Fibroblast of skin of right quadriceps (primary cell): ENCODE results near the gene SMAD6.

Source experiments
- DNase-seq: peaks from one replicate; pipeline ENCODE4 v3.0.0-alpha.2; 2013

SMAD6 gene

GRCh38 chr15:66760968-66761725 is 59.1 kb downstream of the SMAD6 start:
- no peak for DNase-seq

GRCh38 chr15:66761726-66762595 is 59.9 kb downstream of the SMAD6 start:
- DNase-seq, result no peak

GRCh38 chr15:66763186-66764071 is 61.4 kb downstream of the SMAD6 start:
- no peak for DNase-seq

- no peak for DNase-seq
Observed at GRCh38 chr15:66764072-66764786, 62.2 kb downstream of the SMAD6 start.

GRCh38 chr15:66765478-66766281 is 63.6 kb downstream of the SMAD6 start:
- DNase-seq, result peak; percentile 90

- DNase-seq, result peak; percentile 67
Observed at GRCh38 chr15:66766282-66767230, 64.5 kb downstream of the SMAD6 start.

GRCh38 chr15:66767240-66767659 is 65.2 kb downstream of the SMAD6 start:
- no peak for DNase-seq

GRCh38 chr15:66768987-66769386 is 67.0 kb downstream of the SMAD6 start:
- no peak for DNase-seq

GRCh38 chr15:66770518-66771350 is 68.7 kb downstream of the SMAD6 start:
- DNase-seq, result no peak

GRCh38 chr15:66771351-66771650 is 69.3 kb downstream of the SMAD6 start:
- no peak for DNase-seq

- no peak for DNase-seq
Observed at GRCh38 chr15:66772604-66773128, 70.6 kb downstream of the SMAD6 start.

- no peak for DNase-seq
Observed at GRCh38 chr15:66773129-66773873, 71.3 kb downstream of the SMAD6 start.

GRCh38 chr15:66774001-66774814 is 72.2 kb downstream of the SMAD6 start:
- peak; percentile 82 for DNase-seq

GRCh38 chr15:66775127-66776105 is 73.4 kb downstream of the SMAD6 start:
- no peak for DNase-seq

GRCh38 chr15:66777054-66777453 is 75.0 kb downstream of the SMAD6 start:
- DNase-seq, result no peak

GRCh38 chr15:66777596-66778313 is 75.7 kb downstream of the SMAD6 start:
- no peak for DNase-seq
